H1 (cell line): ENCODE data around the gene ASPA.

Source experiments
- SRF ChIP-seq: IDR thresholded peaks from 2 replicates; pipeline ENCODE4 v1.6.1; 2011; ENCODE audit warnings: mild to moderate bottlenecking, low read depth, low read length, moderate library complexity
- YY1 ChIP-seq: IDR thresholded peaks from 2 replicates; pipeline ENCODE4 v1.6.1; 2011; ENCODE audit warnings: low read depth, mild to moderate bottlenecking, low read length

DNA sequence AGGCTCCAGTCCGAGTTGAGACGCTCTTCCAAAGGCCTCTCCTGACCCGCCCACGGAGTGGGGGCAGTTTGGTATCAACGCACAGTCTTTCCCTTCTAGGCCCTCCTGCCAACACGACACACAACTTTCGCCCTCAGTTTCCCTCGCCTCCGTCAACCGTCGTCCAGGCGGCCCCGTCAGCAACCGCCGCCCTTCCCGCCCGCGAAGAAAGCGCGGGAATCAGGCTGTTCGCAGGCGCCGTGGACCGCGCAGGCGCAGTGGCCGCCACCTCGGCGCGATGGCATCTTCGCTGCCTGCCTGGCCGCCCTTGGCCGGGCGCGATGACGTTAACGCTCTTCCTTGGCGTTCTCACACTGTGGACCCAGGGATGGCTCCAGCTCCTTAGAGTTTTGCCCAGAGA lies 4.2 kb upstream of the ASPA start, which contains the start of gene SPATA22:
- no peak for TF ChIP-seq YY1
- no peak for TF ChIP-seq SRF
